Gastroesophageal sphincter (tissue), 3 donors: ENCODE data around the gene CAPN5.
"Not testable (repeated sequence)": the region's sequence is repeated elsewhere in the genome, so short reads cannot be mapped to it uniquely, and the experiment has no call there.

Experiments used
- CTCF ChIP-seq, 4 experiments: fragments of 200-600 bp in 2 of 4; fragments of 450-650 bp in 2 of 4; sonication (generic) in 1 of 4; IDR thresholded peaks; one replicate each; pipeline ENCODE4 v1.5.1; 2017 to 2019; ENCODE audit warnings: antibody characterized with exemption in 4 of 4, mild to moderate bottlenecking in 2 of 4, moderate library complexity in 2 of 4
- POLR2A ChIP-seq, 2 donors: fragments of 450-650 bp; IDR thresholded peaks; one replicate each; pipeline ENCODE4 v1.6.1; 2017; ENCODE audit warnings: antibody characterized with exemption in 2 of 2, mild to moderate bottlenecking in 2 of 2, moderate library complexity in 1 of 2

- TF ChIP-seq CTCF, POLR2A (IDR thresholded peaks at IDR 0.05): not testable (repeated sequence)
These were observed 48.3 kb upstream of the CAPN5 start for GRCh38 chr11:77018396-77018924.
